KG1 (cell line): ENCODE measurements around the gene LYPD6B.
"Not testable (repeated sequence)": the region's sequence is repeated elsewhere in the genome, so short reads cannot be mapped to it uniquely, and the experiment has no call there.

ENCODE experiments used
- DNase-seq: peaks from one replicate; lab custom pipeline; 2025; lab: John Stamatoyannopoulos, UW

Gene LYPD6B

GRCh38 chr2:149213764-149214493 is 175.4 kb downstream of the LYPD6B start:
- no peak for DNase-seq

- DNase-seq, result no peak
These were observed 180.0 kb downstream of the LYPD6B start for GRCh38 chr2:149218497-149218896.

GRCh38 chr2:149219856-149220255 is 181.4 kb downstream of the LYPD6B start:
- DNase-seq, result no peak

GRCh38 chr2:149221002-149221401 is 182.5 kb downstream of the LYPD6B start:
- DNase-seq, result no peak

- DNase-seq, result no peak
These were observed 183.4 kb downstream of the LYPD6B start for GRCh38 chr2:149221898-149222297.

- DNase-seq, result no peak
These were observed 185.1 kb downstream of the LYPD6B start for GRCh38 chr2:149223472-149224095.

- no peak for DNase-seq
These were observed 186.0 kb downstream of the LYPD6B start for GRCh38 chr2:149224543-149224942.

GRCh38 chr2:149225446-149225845 is 186.9 kb downstream of the LYPD6B start:
- DNase-seq, result no peak

GRCh38 chr2:149226790-149227189 is 188.3 kb downstream of the LYPD6B start:
- DNase-seq, result no peak

GRCh38 chr2:149235816-149236375 is 197.4 kb downstream of the LYPD6B start:
- no peak for DNase-seq

- no peak for DNase-seq
These were observed 197.9 kb downstream of the LYPD6B start for GRCh38 chr2:149236410-149236809.

GRCh38 chr2:149246186-149246585 is 207.7 kb downstream of the LYPD6B start:
- no peak for DNase-seq

- not testable (repeated sequence) for DNase-seq
These were observed 212.9 kb downstream of the LYPD6B start for GRCh38 chr2:149251436-149251835.

- not testable (repeated sequence) for DNase-seq
These were observed 218.4 kb downstream of the LYPD6B start for GRCh38 chr2:149256877-149257276.

GRCh38 chr2:149258531-149258930 is 220.0 kb downstream of the LYPD6B start:
- no peak for DNase-seq

GRCh38 chr2:149259136-149259535 is 220.6 kb downstream of the LYPD6B start:
- no peak for DNase-seq

GRCh38 chr2:149261692-149262091 is 223.2 kb downstream of the LYPD6B start:
- no peak for DNase-seq
